ENCODE measurements around the gene PRUNE2. TPM values are rescaled to one million over a fixed set of nuclear protein-coding genes. Genes with fewer than 3 reads are reported as not detected.

Gene PRUNE2
- total RNA-seq, 1 donor from 2014 or later = 4.3 TPM

- Mint-ChIP-seq H3K27me3 (ENCODE audit: low read depth) (no peaks in the 10 kb centered on the region), H3K9me3 (no peaks in the 10 kb centered on the region), H3K4me3 (no peak overlapping the region), H3K4me1 (no peaks in the 10 kb centered on the region), H3K27ac (ENCODE audit: unreplicated experiment) (no peak overlapping the region), H3K36me3 (ENCODE audit: low read depth) (no peaks in the 10 kb centered on the region)
- no peak for DNase-seq (ENCODE audit: low read depth, low spot score)
- no peak for TF ChIP-seq CTCF (conservative IDR thresholded peaks at IDR 0.05)
Measured at GRCh38 chr9:76793784-76794431, 112.0 kb downstream of the PRUNE2 start.

GRCh38 chr9:76789840-76790239, 116.1 kb downstream of the PRUNE2 start:
- no peak for TF ChIP-seq CTCF (conservative IDR thresholded peaks at IDR 0.05)
- H3K4me3 Mint-ChIP-seq = no peak overlapping the region
- no peak overlapping the region for H3K27ac Mint-ChIP-seq (ENCODE audit: unreplicated experiment)
- no peaks in the 10 kb centered on the region for H3K36me3 Mint-ChIP-seq (ENCODE audit: low read depth)
- no peaks in the 10 kb centered on the region for H3K27me3 Mint-ChIP-seq (ENCODE audit: low read depth)
- no peaks in the 10 kb centered on the region for H3K9me3 Mint-ChIP-seq
- no peak for DNase-seq (ENCODE audit: low read depth, low spot score)
- H3K4me1 Mint-ChIP-seq = no peaks in the 10 kb centered on the region

- Mint-ChIP-seq H3K9me3 (no peaks in the 10 kb centered on the region), H3K27ac (ENCODE audit: unreplicated experiment) (no peak overlapping the region), H3K4me3 (no peak overlapping the region), H3K36me3 (ENCODE audit: low read depth) (no peaks in the 10 kb centered on the region), H3K27me3 (ENCODE audit: low read depth) (no peaks in the 10 kb centered on the region), H3K4me1 (no peaks in the 10 kb centered on the region)
- no peak for TF ChIP-seq CTCF (conservative IDR thresholded peaks at IDR 0.05)
- no peak for DNase-seq (ENCODE audit: low read depth, low spot score)
Measured at GRCh38 chr9:76787677-76788076, 118.2 kb downstream of the PRUNE2 start.

- H3K27me3 Mint-ChIP-seq (ENCODE audit: low read depth) = no peaks in the 10 kb centered on the region
- H3K4me1 Mint-ChIP-seq = no peaks in the 10 kb centered on the region
- no peaks in the 10 kb centered on the region for H3K36me3 Mint-ChIP-seq (ENCODE audit: low read depth)
- no peak for TF ChIP-seq CTCF (conservative IDR thresholded peaks at IDR 0.05)
- no peak overlapping the region for H3K4me3 Mint-ChIP-seq
- DNase-seq (ENCODE audit: low read depth, low spot score) = no peak
- no peaks in the 10 kb centered on the region for H3K9me3 Mint-ChIP-seq
- H3K27ac Mint-ChIP-seq (ENCODE audit: unreplicated experiment) = no peak overlapping the region
Measured at GRCh38 chr9:76785501-76785900, 120.4 kb downstream of the PRUNE2 start.

- TF ChIP-seq CTCF (conservative IDR thresholded peaks at IDR 0.05) = no peak
- Mint-ChIP-seq H3K27ac (ENCODE audit: unreplicated experiment) (no peak overlapping the region), H3K4me3 (no peak overlapping the region), H3K27me3 (ENCODE audit: low read depth) (no peaks in the 10 kb centered on the region), H3K36me3 (ENCODE audit: low read depth) (no peaks in the 10 kb centered on the region), H3K9me3 (no peaks in the 10 kb centered on the region), H3K4me1 (no peaks in the 10 kb centered on the region)
- no peak for DNase-seq (ENCODE audit: low read depth, low spot score)
Measured at GRCh38 chr9:76784881-76785280, 121.0 kb downstream of the PRUNE2 start.

Measured in neural crest cell (in vitro differentiated cells).